Esophagus (tissue), 2 donors: Measurements from ENCODE around the gene SNPH. TPM values are rescaled to one million over a fixed set of nuclear protein-coding genes. Genes with fewer than 3 reads are reported as not detected.

ENCODE experiments used
- H3K27ac ChIP-seq, 2 donors: one replicate each; pipeline ENCODE4 v1.5.1; 2013; ENCODE audit warnings: low read depth in 2 of 2, mild to moderate bottlenecking in 2 of 2, inconsistent platforms in 1 of 2, low read length in 1 of 2, moderate library complexity in 1 of 2
- H3K27me3 ChIP-seq, 2 donors: one replicate each; pipeline ENCODE4 v1.6.1; 2013; ENCODE audit warnings: low read length in 2 of 2, control low read depth in 1 of 2, mild to moderate bottlenecking in 1 of 2; ENCODE audit not compliant: insufficient read depth in 2 of 2, control insufficient read depth in 1 of 2
- H3K36me3 ChIP-seq, 2 donors: one replicate each; pipeline ENCODE4 v1.6.1; 2013; ENCODE audit warnings: low read length in 1 of 2; ENCODE audit not compliant: control insufficient read depth in 2 of 2, insufficient read depth in 2 of 2
- H3K4me1 ChIP-seq, 2 donors: one replicate each; pipeline ENCODE4 v1.6.1; 2013; ENCODE audit warnings: low read length in 1 of 2; ENCODE audit not compliant: control insufficient read depth in 2 of 2, insufficient read depth in 2 of 2
- H3K4me3 ChIP-seq, 2 donors: one replicate each; pipeline ENCODE4 v1.5.1; 2013; ENCODE audit warnings: low read length in 2 of 2, mild to moderate bottlenecking in 2 of 2, low read depth in 1 of 2, moderate library complexity in 1 of 2
- H3K9me3 ChIP-seq, 2 donors: one replicate each; pipeline ENCODE4 v1.6.1; 2013; ENCODE audit warnings: mild to moderate bottlenecking in 2 of 2, low read depth in 1 of 2, low read length in 1 of 2, moderate library complexity in 1 of 2; ENCODE audit not compliant: control insufficient read depth in 2 of 2, insufficient read depth in 1 of 2
- WGBS, 2 donors: extraction: QIAGEN DNeasy Blood & Tissue Kit; methylation state at CpG; one replicate each; pipeline ENCODE4 v1.1.7; 2013; 5-methylcytosine and 5-hydroxymethylcytosine counted together
- polyA plus RNA-seq, 2 donors: library from polyadenylated mRNA; stranded (reverse); fragments of 200-250 nt; gene quantifications; one replicate each; pipeline ENCODE4 v1.2.3, GENCODE V29; 2013
- donor health status: healthy with polysubstance abuse.
- donor health status: Bipolar disorder and iron deficiency.

The SNPH gene
- polyA plus RNA-seq, 2 donors, result 0.92 to 1.1 TPM

DNA sequence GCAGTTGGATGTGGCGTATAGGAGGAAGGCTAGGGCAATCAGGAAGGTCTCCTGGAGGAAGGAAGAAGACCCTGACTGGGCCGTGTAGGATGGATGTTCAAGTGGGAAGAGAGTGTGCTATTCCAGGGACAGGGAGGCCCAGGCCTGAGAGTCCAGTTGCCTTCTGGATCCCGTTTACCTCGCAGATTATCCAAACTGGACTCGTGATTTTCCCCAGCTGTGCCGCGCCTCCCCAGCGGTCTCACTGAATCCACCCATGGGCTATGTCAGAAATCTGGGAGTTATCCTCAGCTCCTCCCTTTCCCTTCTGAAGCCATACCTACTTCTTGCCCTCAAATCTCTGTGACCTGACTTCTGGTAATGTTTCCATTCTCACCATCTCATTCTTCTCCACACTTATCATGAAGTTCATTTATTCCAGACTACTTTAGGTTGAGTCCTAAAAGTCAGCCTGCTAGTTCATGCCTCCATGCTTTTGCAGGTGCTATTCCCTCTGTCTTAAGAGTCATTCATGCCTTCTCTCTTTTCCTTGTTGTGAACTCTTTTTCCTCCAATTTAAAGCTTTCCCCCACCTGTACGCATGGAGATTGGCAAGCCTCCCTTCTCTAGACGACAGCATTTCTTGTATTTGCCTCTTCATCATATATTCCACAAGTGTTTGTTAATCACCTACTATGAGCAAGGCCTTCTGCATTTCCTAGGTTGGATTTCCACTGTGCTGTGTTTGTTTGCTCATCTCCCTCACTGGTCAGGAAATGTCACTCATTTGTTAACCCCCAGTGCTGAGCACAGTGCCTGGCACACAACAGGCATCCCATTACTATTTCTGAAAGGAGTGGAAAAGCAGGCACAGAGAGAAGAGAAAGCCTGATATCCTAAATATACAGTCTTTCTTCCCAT is 60.2 kb downstream of the SNPH start:
- Histone ChIP-seq H3K27me3 (no peaks in the 10 kb centered on the region), H3K27ac (peak overlapping the region; percentile 95 to 100), H3K4me3 (peak overlapping the region; percentile 58 to 92), H3K36me3 (no peaks in the 10 kb centered on the region), H3K4me1 (peaks cover 9 to 34% of the 10 kb centered on the region in 2 donors), H3K9me3 (no peaks in the 10 kb centered on the region)
- WGBS, 2 donors, result 21 to 27% methylated on average over 10 of the region's 10 CpGs

DNA sequence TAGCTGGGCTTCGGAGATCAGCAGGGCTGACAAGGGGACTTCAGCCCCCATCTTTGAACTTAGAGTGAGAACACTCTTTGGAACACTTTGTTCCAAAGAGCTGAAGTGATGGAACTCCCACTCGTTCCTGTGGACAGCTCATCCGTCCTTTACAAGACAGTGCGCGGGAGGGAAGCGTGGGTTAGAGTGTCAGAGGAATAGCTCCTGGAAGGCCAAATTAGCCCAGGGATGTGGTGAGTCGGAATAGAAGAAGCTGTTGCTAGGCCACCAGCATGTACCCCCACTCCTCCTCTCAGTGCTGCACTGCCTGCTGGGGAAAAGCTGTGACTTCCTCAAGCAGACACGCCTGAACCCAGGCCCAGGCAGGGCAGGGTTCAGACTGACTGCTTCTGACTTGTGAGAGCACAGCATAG is 61.2 kb downstream of the SNPH start:
- Histone ChIP-seq H3K4me1 (peaks cover 9 to 36% of the 10 kb centered on the region in 2 donors), H3K27ac (peak overlapping the region; percentile 95 to 100), H3K27me3 (no peaks in the 10 kb centered on the region), H3K4me3 (peak overlapping the region; percentile 32 to 92), H3K9me3 (no peaks in the 10 kb centered on the region), H3K36me3 (no peaks in the 10 kb centered on the region)
- WGBS, 2 donors, result 56 to 63% methylated on average over 8 of the region's 8 CpGs

DNA sequence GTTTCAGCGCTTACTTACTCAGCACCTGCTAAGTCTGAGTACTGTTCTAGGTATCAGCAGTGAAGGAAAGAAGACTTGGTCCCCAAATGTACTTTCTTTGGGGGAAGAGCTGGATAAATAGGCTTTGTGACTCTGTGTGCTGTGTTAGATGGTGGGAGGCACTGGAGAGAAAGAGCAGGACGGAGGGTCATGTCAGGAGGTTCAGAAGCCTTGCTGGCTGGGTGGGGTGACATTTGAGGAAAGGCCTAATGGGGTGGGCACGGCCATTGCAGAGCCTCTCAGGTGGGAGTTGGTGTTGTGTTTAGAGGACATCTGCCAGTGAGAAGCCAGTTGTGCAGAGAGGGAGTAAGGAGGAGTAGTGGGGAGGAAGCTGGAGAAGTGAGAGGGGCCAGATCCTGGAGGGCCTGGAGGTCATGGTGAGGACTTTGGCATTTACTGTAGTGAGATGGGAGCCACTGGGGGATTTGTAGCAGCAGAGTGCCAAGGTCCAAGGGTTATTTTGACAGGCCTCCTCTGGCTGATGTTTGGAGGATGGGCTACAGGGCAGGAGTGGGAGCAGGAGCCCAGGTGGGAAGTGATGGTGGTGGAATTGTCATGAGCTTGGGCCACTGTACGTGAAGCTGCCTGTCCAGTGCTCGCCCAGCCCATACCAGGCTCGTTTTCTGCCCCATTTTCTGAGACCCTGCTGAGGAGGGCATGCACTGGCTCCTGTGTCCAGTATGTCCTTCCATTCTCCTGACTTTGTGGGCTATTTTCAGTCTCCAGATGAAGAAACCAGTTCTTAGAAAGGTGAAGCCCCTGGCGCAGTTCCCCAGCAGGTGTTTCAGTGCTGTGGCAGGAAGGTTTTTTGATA is 62.0 kb downstream of the SNPH start:
- WGBS, 2 donors, result 75 to 76% methylated on average over 7 of the region's 7 CpGs
- H3K4me1 ChIP-seq, result peaks cover 9 to 36% of the 10 kb centered on the region in 2 donors
- no peaks in the 10 kb centered on the region for H3K27me3 ChIP-seq
- H3K36me3 ChIP-seq, result no peaks in the 10 kb centered on the region
- no peaks in the 10 kb centered on the region for H3K9me3 ChIP-seq
- H3K27ac ChIP-seq, result peak overlapping the region; percentile 95 to 97
- H3K4me3 ChIP-seq, result peak overlapping the region; percentile 46 to 92

DNA sequence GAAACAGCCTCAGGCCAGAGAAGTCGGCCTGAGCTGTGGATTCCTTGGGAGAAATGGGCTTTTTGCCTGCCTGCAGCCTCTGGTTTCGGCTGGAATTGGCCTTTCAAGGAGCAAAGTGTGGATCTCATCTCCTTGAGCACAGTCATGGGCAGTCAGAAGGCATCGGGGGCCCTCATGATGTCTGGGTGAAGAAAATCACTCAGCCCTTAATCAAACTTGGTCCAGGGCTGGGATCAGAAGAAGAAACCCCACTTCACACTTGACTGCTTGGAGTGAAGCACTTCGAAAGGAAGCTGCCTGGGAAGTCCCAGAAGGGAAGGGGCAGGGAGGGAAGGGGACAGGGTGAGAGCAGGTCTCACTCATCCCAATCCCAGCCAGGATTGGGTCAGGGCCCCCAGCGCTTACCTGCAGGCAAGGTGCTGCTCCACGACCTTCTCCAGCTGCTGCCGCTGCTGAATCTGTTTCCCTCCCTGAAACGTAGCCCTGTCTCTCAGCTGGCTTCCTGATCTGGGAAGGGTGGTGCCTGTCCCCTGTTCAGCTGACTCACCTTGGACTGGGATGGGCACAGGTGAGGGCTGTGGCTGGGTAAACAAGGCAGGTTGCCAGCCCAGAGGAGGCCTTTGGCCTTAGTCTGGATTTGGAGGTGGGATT is 62.7 kb downstream of the SNPH start, which contains the start of gene SDCBP2:
SDCBP2 (minus strand) TSS at position 460 of the 651 bp plus-strand sequence. CDS start 8,723 bp downstream, outside the sequence.
- H3K4me1 ChIP-seq, result peaks cover 9 to 36% of the 10 kb centered on the region in 2 donors
- peak within 1 kb of the TSS; percentile 46 to 92 for H3K4me3 ChIP-seq
- no peaks in the 10 kb centered on the region for H3K9me3 ChIP-seq
- WGBS, 2 donors, result 52 to 54% methylated on average over 8 of the region's 8 CpGs
- H3K27ac ChIP-seq, result peak within 1 kb of the TSS; percentile 95 to 97
- no peaks in the 10 kb centered on the region for H3K36me3 ChIP-seq
- no peaks in the 10 kb centered on the region for H3K27me3 ChIP-seq

DNA sequence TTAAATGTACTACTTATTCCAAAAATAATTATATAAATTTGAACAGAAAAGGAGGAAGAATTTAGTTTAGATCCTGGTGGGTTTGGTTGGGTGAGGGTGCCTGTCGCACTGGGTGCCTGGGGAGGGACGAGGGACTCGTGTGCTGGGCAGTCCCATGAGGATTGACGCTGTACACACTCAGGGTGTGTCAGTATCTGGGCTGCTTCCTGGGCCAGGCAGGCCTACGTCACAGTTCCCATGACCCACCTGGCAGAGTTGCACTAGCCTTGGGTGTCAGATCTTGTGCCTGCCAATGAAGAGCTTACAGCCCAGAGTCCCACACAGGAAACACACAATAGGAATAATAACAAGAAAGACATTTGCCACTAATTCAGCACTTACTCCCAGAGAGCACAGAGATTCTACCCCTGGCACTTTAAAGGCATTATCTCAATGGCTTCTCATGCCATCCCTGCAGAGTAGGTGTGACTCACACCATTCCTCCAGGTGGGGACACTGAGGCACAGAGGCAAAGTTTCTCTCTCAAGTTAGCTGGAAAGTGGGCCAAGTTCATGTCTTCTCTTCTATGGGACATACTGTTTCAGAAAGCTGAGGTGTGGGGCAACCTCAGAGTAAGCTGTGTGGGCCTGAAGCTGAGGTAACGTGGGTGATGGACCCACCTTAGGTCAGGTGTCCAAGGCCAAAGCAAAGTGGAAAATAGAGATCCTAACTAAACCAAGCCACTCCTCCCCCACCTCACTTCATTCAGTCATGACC is 64.2 kb downstream of the SNPH start:
- peaks cover 9 to 36% of the 10 kb centered on the region in 2 donors for H3K4me1 ChIP-seq
- H3K27me3 ChIP-seq, result no peaks in the 10 kb centered on the region
- no peaks in the 10 kb centered on the region for H3K36me3 ChIP-seq
- peak overlapping the region; percentile 95 to 96 for H3K27ac ChIP-seq
- WGBS, 2 donors, result 44 to 46% methylated on average over 6 of the region's 6 CpGs
- H3K4me3 ChIP-seq, result no peak overlapping the region
- no peaks in the 10 kb centered on the region for H3K9me3 ChIP-seq

DNA sequence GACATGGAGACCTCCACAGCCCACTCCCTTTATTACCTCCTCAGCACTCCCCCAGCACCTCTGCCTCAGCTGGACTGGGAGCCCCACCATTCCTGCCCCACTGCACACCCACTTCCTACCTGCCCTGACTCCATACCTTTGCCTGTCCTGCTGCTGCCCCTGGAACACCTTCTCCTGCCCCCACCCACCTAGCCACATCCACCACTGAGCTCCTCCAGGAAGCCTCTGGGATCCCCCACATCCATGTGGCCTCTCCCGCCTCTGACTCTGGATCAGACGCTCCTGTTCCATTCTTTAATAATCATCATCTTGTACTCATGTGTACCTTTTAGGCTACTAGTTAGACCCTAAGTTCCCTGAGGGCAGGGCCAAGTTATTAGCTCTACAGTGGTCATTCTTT is 65.0 kb downstream of the SNPH start:
- H3K36me3 ChIP-seq, result no peaks in the 10 kb centered on the region
- no peaks in the 10 kb centered on the region for H3K9me3 ChIP-seq
- H3K27me3 ChIP-seq, result no peaks in the 10 kb centered on the region
- no peak overlapping the region for H3K4me3 ChIP-seq
- H3K27ac ChIP-seq, result peak overlapping the region; percentile 95 to 96
- 90% methylated on average over 2 of the region's 2 CpGs for WGBS, 2 donors
- H3K4me1 ChIP-seq, result peaks cover 9 to 36% of the 10 kb centered on the region in 2 donors

DNA sequence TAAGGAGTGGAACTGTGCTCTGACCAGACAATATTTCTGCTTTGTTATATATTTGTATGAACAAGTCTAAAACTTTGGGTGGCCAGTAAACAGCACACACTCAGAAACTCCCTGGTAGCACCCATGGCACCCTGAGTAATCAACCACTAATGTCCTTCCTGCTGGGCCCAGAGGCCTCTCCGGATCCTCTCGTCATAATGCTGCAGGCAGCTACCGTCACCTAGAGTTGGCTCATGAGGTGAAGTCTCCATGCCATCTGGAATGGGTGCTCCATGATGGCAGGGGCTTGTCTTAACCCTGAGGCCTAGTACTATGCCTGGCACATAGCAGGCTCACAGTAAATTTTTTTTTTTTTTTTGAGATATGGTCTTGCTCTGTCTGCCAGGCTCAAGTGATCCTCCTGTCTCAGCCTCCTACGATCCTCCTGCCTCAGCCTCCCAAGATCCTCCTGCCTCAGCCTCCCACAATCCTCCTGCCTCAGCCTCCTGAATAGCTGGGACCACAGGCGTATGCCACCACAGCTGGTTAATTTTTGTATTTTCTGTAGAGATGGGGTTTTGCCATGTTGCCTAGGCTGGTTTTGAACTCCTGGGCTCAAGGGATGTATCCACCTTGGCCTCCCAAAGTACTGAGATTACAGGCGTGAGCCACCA is 65.8 kb downstream of the SNPH start:
- peaks cover 6 to 38% of the 10 kb centered on the region in 2 donors for H3K4me1 ChIP-seq
- H3K27me3 ChIP-seq, result no peaks in the 10 kb centered on the region
- H3K9me3 ChIP-seq, result no peaks in the 10 kb centered on the region
- peak overlapping the region in 1 of 2 donors; percentile 96 for H3K27ac ChIP-seq
- WGBS, 2 donors, result 92% methylated on average over 6 of the region's 6 CpGs
- no peaks in the 10 kb centered on the region for H3K36me3 ChIP-seq
- H3K4me3 ChIP-seq, result no peak overlapping the region

DNA sequence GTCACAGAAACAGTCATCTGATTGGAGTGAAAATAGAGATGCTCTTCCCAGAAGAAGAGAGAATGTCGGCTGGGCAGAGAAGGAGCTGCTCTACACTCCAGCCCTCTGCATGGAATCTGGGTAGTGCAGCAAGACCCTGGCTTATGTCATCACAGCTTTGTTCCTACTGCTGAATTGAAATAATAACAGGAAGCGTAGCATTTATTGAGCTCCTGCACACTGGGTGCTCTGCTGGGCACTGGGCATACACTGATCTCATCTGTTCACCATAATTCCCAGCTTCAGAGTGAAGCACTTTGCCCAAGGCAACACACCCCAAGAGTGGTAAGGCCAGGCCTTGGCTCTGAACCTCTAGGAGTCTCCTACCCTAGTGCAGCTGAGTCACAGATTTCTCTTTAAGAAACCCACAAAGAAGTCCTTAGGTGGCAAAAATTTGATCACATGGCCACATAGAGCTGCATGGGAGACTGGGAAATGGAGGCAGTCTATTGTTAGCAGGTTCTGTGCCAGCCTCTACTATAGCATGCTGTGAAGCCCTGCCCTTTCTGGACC is 66.7 kb downstream of the SNPH start:
- Histone ChIP-seq H3K27ac (peak overlapping the region in 1 of 2 donors; percentile 46), H3K9me3 (no peaks in the 10 kb centered on the region), H3K4me3 (no peak overlapping the region), H3K27me3 (no peaks in the 10 kb centered on the region), H3K36me3 (no peaks in the 10 kb centered on the region), H3K4me1 (peaks cover 8 to 35% of the 10 kb centered on the region in 2 donors)
- 91 to 96% methylated on average over 2 of the region's 2 CpGs for WGBS, 2 donors
